GM12872 (cell line): ENCODE results near the gene PDIA2.

ENCODE experiments used
- CTCF ChIP-seq: IDR thresholded peaks from 3 replicates; pipeline ENCODE4 v1.5.1; 2011; ENCODE audit warnings: low read depth, mild to moderate bottlenecking, low read length, moderate library complexity; ENCODE audit not compliant: insufficient read depth

Gene PDIA2

GRCh38 chr16:322476-323143 lies 39.6 kb downstream of the PDIA2 start:
- no peak for TF ChIP-seq CTCF

- TF ChIP-seq CTCF = no peak
These were observed 41.2 kb downstream of the PDIA2 start for GRCh38 chr16:324201-324450.

- no peak for TF ChIP-seq CTCF
These were observed 41.7 kb downstream of the PDIA2 start for GRCh38 chr16:324451-325334.

GRCh38 chr16:325375-326145 lies 42.6 kb downstream of the PDIA2 start:
- TF ChIP-seq CTCF = no peak

- TF ChIP-seq CTCF = no peak
These were observed 47.8 kb downstream of the PDIA2 start for GRCh38 chr16:330741-331140.

GRCh38 chr16:333406-334094 lies 50.6 kb downstream of the PDIA2 start:
- TF ChIP-seq CTCF = no peak

GRCh38 chr16:336269-336668 lies 53.3 kb downstream of the PDIA2 start:
- TF ChIP-seq CTCF = no peak
